Right cardiac atrium (tissue), 5 donors: ENCODE measurements around the gene HAPLN1. TPM values are rescaled to one million over a fixed set of nuclear protein-coding genes. Genes with fewer than 3 reads are reported as not detected.
A peak's percentile ranks its signal among the peaks of the same experiment; 100 is the strongest.

Experiments used
- ATAC-seq, 2 donors: fragments of 200-7000 bp; cut with Tn5 transposase; one replicate each; pipeline versions ENCODE4 v1.8.0 to v1.9.1; 2020; ENCODE audit warnings: moderate library complexity in 2 of 2, mild to moderate bottlenecking in 1 of 2
- DNase-seq, 3 donors: peaks; one replicate each; pipeline ENCODE4 v3.0.0-alpha.2; 2020
- H3K27ac ChIP-seq: one replicate; pipeline ENCODE4 v1.5.1; 2013; ENCODE audit warnings: mild to moderate bottlenecking, low read length, control low read depth, moderate library complexity
- H3K27me3 ChIP-seq: one replicate; pipeline ENCODE4 v1.6.1; 2013; ENCODE audit not compliant: control insufficient read depth, insufficient read depth
- H3K4me1 ChIP-seq: one replicate; pipeline ENCODE4 v1.6.1; 2013; ENCODE audit warnings: low read length; ENCODE audit not compliant: control insufficient read depth, insufficient read depth
- H3K4me3 ChIP-seq: one replicate; pipeline ENCODE4 v1.5.1; 2013; ENCODE audit warnings: low read length, control low read depth
- H3K9me3 ChIP-seq: one replicate; pipeline ENCODE4 v1.6.1; 2013; ENCODE audit warnings: low read length; ENCODE audit not compliant: control insufficient read depth
- WGBS: extraction: QIAGEN DNeasy Blood & Tissue Kit; methylation state at CpG from one replicate; pipeline ENCODE4 v1.1.7; 2013; 5-methylcytosine and 5-hydroxymethylcytosine counted together
- intact Hi-C, 4 donors: fragments of 100-400 bp; cut with DNase I; formaldehyde crosslinking; loops; one replicate each; pipeline versions ENCODE4 v1.11.0 to v1.14.0; 2022 to 2023
- polyA plus RNA-seq: library from polyadenylated mRNA; stranded (reverse); fragments of 200-250 nt; gene quantifications from one replicate; pipeline ENCODE4 v1.2.3, GENCODE V29; 2013
- total RNA-seq, 4 donors: library from RNA; stranded (reverse); fragmentation: NEBNext Ultra II Directional; extraction: Animal tissue kit (Norgen Biotek cat#: 25700); gene quantifications; one replicate each; pipeline ENCODE4 v1.2.1, GENCODE V29; 2021
- donor health status: healthy with polysubstance abuse.
- donor health status: DM: no; HTN: yes; CAD: no.
- donor health status: DM: no; HTN: no; CAD: no.
- donor health status: DM: no; HTN: yes; CAD: no; lungs with severe emphysema.
- donor health status: DM: yes; HTN: yes; CAD: no.

The HAPLN1 gene
- total and polyA plus RNA-seq, 5 donors: 0.16 to 1.9 (median 1.0) TPM

GRCh38 chr5:83686251-83686650, 34.4 kb downstream of the HAPLN1 start:
- WGBS: 89% methylated on average over 2 of the region's 2 CpGs
- no peaks in the 10 kb centered on the region for H3K9me3 ChIP-seq
- no peaks in the 10 kb centered on the region for H3K4me1 ChIP-seq
- intact Hi-C loops: no loop called here
- H3K27ac ChIP-seq: no peak overlapping the region
- no peak overlapping the region for H3K4me3 ChIP-seq
- ATAC-seq (no peak), DNase-seq (no peak)
- H3K27me3 ChIP-seq: no peaks in the 10 kb centered on the region

- no peak overlapping the region for H3K4me3 ChIP-seq
- intact Hi-C loops: no loop called here
Measured at GRCh38 chr5:83683836-83684235, 36.8 kb downstream of the HAPLN1 start.

GRCh38 chr5:83672646-83673045, 48.0 kb downstream of the HAPLN1 start:
- ATAC-seq (no peak), DNase-seq (no peak)
- H3K4me3 ChIP-seq: no peak overlapping the region
- H3K9me3 ChIP-seq: no peaks in the 10 kb centered on the region
- H3K4me1 ChIP-seq: no peaks in the 10 kb centered on the region
- no peaks in the 10 kb centered on the region for H3K27me3 ChIP-seq
- intact Hi-C loops: no loop called here
- no peak overlapping the region for H3K27ac ChIP-seq

More at GRCh38 chr5:83683836-83684235, 36.8 kb downstream of the HAPLN1 start:
- Histone ChIP-seq H3K9me3 (no peaks in the 10 kb centered on the region), H3K27me3 (no peaks in the 10 kb centered on the region), H3K4me1 (no peaks in the 10 kb centered on the region), H3K27ac (no peak overlapping the region)
- DNase-seq (no peak), ATAC-seq (no peak)
- WGBS: 55% methylated on average over 2 of the region's 2 CpGs

- Histone ChIP-seq H3K27ac (no peak overlapping the region), H3K4me3 (no peak overlapping the region), H3K9me3 (no peaks in the 10 kb centered on the region), H3K4me1 (no peaks in the 10 kb centered on the region), H3K27me3 (no peaks in the 10 kb centered on the region)
- ATAC-seq: no peak
- WGBS: 67% methylated on average over 2 of the region's 2 CpGs
- DNase-seq: no peak
- intact Hi-C loops: no loop called here
Measured at GRCh38 chr5:83672158-83672557, 48.5 kb downstream of the HAPLN1 start.

GRCh38 chr5:83665631-83666030, 55.0 kb downstream of the HAPLN1 start:
- Histone ChIP-seq H3K27me3 (no peaks in the 10 kb centered on the region), H3K4me1 (no peaks in the 10 kb centered on the region), H3K27ac (no peak overlapping the region), H3K9me3 (no peaks in the 10 kb centered on the region), H3K4me3 (no peak overlapping the region)
- ATAC-seq (no peak), DNase-seq (no peak)
- intact Hi-C loops: no loop called here

- no peak overlapping the region for H3K27ac ChIP-seq
- ATAC-seq (no peak), DNase-seq (no peak)
- intact Hi-C loops: no loop called here
- H3K4me3 ChIP-seq: no peak overlapping the region
- H3K4me1 ChIP-seq: no peaks in the 10 kb centered on the region
- H3K27me3 ChIP-seq: no peaks in the 10 kb centered on the region
- WGBS: 67% methylated on average over 3 of the region's 3 CpGs
- H3K9me3 ChIP-seq: no peaks in the 10 kb centered on the region
Measured at GRCh38 chr5:83662558-83662957, 58.1 kb downstream of the HAPLN1 start.

GRCh38 chr5:83657807-83658525, 62.7 kb downstream of the HAPLN1 start:
- intact Hi-C loops: no loop called here
- H3K27ac ChIP-seq: no peak overlapping the region
- no peak overlapping the region for H3K4me3 ChIP-seq
- DNase-seq: no peak
- H3K9me3 ChIP-seq: no peaks in the 10 kb centered on the region
- no peak for ATAC-seq
- no peaks in the 10 kb centered on the region for H3K27me3 ChIP-seq
- no peaks in the 10 kb centered on the region for H3K4me1 ChIP-seq
- WGBS: 96% methylated on average over 1 of the region's 1 CpG

- Histone ChIP-seq H3K27ac (no peak overlapping the region), H3K9me3 (no peaks in the 10 kb centered on the region), H3K27me3 (no peaks in the 10 kb centered on the region), H3K4me1 (no peaks in the 10 kb centered on the region), H3K4me3 (no peak overlapping the region)
- DNase-seq (no peak), ATAC-seq (no peak)
- WGBS: 87% methylated on average over 1 of the region's 1 CpG
- intact Hi-C loops: no loop called here
Measured at GRCh38 chr5:83654427-83654994, 66.1 kb downstream of the HAPLN1 start.

GRCh38 chr5:83653669-83654068, 67.0 kb downstream of the HAPLN1 start:
- H3K4me3 ChIP-seq: no peak overlapping the region
- no peak overlapping the region for H3K27ac ChIP-seq
- ATAC-seq (peak; percentile 40 to 51), DNase-seq (no peak)
- no peaks in the 10 kb centered on the region for H3K9me3 ChIP-seq
- intact Hi-C loops: no loop called here
- H3K4me1 ChIP-seq: no peaks in the 10 kb centered on the region
- 8% methylated on average over 2 of the region's 2 CpGs for WGBS
- no peaks in the 10 kb centered on the region for H3K27me3 ChIP-seq

- Histone ChIP-seq H3K9me3 (no peaks in the 10 kb centered on the region), H3K4me3 (no peak overlapping the region), H3K27ac (no peak overlapping the region), H3K27me3 (no peaks in the 10 kb centered on the region), H3K4me1 (no peaks in the 10 kb centered on the region)
- intact Hi-C loops: no loop called here
- WGBS: 80% methylated on average over 1 of the region's 1 CpG
- DNase-seq (no peak), ATAC-seq (no peak)
Measured at GRCh38 chr5:83645936-83646335, 74.7 kb downstream of the HAPLN1 start.

- DNase-seq (peak in 1 of 3 donors; percentile 25), ATAC-seq (no peak)
- WGBS: 82% methylated on average over 14 of the region's 14 CpGs
Measured at GRCh38 chr5:83644301-83644700, 76.4 kb downstream of the HAPLN1 start.

GRCh38 chr5:83641946-83642345, 78.7 kb downstream of the HAPLN1 start:
- ATAC-seq (no peak), DNase-seq (no peak)
- 89% methylated on average over 3 of the region's 3 CpGs for WGBS
- no peaks in the 10 kb centered on the region for H3K9me3 ChIP-seq
- H3K27me3 ChIP-seq: no peaks in the 10 kb centered on the region
- no peak overlapping the region for H3K27ac ChIP-seq
- intact Hi-C loops: no loop called here
- H3K4me1 ChIP-seq: no peaks in the 10 kb centered on the region
- no peak overlapping the region for H3K4me3 ChIP-seq

More at GRCh38 chr5:83644301-83644700, 76.4 kb downstream of the HAPLN1 start:
- Histone ChIP-seq H3K4me1 (no peaks in the 10 kb centered on the region), H3K4me3 (no peak overlapping the region), H3K9me3 (no peaks in the 10 kb centered on the region), H3K27me3 (no peaks in the 10 kb centered on the region), H3K27ac (no peak overlapping the region)
- intact Hi-C loops: no loop called here
